GM12872 (cell line): ENCODE data around the gene ZFAND2A.

ENCODE experiments used
- TF ChIP-seq, protein P1 (sequence below): IDR thresholded peaks from 3 replicates; pipeline ENCODE4 v1.5.1; 2011; ENCODE audit warnings: low read depth, mild to moderate bottlenecking, low read length, moderate library complexity; ENCODE audit not compliant: insufficient read depth

The ZFAND2A gene

DNA sequence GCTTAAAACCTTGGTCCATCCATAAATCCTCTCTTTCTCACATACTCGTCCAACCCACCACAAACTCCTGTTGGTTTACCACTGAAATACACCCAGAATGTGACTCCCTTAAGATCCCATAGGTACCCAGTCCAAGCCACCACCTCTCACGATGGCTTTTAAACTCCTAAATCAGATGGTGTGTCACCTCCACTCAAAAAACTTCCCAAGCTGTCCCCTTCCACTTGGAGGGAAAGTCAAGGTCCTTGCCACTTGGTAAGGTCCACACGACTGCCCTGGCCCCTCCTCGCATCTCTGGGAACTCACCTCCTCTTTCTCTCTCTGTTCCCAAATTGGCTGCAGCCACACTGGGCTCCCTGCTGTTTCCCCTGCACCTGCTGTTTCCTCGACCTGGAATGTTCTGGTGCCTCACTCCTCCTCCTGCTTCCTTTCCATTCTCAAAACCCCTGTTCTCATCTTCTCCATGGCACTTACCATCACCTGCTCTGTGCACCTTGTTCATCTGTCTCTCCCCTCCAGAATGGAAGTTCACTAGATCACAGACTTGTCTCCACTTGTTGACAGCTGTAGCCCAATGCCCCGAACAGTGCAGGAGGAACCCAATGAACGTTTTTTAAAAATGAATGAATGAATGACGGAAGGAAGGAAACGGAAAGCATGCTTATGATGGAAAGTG is 23.0 kb downstream of the ZFAND2A start:
- TF ChIP-seq, protein P1, sequence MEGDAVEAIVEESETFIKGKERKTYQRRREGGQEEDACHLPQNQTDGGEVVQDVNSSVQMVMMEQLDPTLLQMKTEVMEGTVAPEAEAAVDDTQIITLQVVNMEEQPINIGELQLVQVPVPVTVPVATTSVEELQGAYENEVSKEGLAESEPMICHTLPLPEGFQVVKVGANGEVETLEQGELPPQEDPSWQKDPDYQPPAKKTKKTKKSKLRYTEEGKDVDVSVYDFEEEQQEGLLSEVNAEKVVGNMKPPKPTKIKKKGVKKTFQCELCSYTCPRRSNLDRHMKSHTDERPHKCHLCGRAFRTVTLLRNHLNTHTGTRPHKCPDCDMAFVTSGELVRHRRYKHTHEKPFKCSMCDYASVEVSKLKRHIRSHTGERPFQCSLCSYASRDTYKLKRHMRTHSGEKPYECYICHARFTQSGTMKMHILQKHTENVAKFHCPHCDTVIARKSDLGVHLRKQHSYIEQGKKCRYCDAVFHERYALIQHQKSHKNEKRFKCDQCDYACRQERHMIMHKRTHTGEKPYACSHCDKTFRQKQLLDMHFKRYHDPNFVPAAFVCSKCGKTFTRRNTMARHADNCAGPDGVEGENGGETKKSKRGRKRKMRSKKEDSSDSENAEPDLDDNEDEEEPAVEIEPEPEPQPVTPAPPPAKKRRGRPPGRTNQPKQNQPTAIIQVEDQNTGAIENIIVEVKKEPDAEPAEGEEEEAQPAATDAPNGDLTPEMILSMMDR: no peak

DNA sequence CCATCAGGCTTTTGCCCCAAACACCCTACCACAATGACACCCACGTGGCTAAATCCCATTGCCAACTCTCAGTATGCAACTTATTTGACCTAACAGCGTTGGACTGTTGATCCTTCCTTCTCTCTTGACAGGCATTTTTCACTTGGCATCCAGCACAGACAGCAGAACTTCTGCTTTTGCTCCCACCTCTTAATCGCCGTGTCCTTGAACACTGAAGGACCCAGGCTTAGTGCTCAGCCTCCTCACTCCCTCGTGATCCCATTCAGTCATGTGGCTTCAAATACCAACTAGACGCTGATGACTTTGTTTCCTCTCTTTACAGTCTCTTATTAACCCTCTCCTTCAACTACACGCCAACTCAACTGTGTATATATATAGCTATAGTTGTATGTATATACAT is 25.0 kb downstream of the ZFAND2A start:
- TF ChIP-seq, protein P1: no peak

DNA sequence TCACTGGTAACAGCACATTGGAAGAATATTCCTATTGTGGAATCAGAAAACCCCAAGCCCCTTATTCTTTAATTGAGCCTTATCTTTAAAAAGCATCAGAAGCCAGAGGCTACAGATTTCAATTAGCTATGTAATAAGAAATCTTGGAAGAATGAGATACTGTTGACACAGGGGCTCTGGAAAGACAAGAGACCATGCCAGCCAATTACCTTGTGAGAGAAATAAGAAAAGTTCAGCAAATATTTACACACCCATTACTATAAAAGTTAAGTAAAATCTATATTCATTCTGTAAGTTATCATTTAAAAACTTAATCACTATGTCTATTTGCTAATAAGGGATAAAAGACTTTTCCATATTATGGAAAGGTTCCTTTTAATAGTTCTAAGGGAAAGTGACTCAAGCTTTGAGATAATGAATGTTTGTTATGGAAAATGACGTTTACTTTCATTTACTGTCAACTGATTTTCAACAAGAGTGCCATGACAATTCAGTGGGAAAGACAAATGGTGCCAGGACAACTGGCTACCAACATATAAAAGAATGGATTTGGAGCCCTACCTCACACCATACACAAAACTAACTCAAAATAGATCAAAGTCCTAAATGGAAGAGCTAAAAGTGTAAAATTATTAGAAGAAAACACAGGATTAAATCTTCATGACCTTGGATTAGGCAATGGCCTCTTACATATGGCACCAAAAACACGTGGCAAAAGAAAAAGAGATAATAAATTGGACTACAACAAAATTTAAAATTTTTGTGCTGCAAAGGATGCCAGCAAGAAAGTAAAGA is 28.3 kb downstream of the ZFAND2A start:
- TF ChIP-seq, protein P1: no peak

DNA sequence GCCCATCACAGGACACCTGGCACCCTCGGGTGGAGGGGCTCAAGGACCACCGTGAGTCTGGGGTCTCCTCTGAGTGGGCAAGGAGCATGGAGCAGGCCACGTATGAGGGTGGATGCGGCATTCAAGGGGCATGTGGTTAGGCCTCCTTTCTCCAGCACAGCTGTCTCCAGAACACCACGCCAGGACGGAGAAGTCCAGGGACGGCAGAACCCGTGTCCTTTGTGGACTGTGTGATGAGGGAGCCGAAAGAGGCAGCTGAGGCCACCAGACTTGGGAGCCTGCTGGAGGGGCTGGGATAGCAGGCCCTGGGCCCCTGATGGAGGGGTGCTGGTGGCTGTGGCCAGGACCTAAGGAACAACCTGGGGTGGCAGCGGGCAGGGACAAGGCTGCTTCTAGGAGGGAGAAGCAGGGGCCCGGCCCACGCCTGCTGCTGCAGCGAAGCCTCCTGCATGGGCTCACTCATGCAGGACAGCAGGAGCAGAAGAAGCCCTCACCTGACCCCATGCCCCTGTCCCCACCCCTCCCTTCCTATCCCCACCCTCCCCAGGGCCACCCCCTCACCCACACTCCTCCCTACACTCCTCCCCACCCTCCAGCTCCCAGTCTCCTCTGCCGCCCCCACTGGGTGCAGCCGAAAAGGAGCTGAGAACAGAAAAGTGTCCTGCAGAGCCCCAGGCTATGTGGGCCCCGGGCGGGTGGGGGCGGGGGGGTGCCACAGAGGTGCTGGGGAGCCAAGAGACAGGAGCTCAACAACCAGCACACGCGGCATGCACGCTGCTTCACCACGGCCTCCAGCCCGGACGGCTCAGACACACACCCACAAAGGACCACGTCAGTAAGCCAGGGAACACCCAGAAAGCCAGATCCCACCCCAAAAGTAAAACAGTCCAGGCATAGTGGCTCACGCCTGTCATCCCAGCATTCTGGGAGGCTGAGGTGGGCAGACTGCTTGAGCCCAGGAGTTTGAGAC is 29.7 kb downstream of the ZFAND2A start:
- TF ChIP-seq, protein P1: no peak

DNA sequence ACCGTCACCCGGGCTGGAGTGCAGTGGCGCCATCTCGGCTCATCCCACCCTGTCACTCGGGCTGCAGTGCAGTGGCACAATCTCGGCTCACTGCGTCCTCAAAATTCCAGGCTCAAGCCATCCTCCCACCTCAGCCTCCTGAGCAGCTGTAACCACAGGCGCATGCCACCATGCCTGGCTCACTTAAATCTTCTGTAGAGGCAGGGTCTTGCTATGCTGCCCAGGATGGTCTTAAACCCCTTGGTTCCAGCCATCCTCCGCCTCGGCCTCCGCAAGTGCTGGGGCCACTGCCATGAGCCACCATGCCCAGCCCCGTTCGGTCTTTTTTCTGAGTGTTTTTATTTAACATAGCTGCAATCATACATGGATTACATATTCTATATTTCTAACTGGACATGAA is 30.6 kb downstream of the ZFAND2A start:
- TF ChIP-seq, protein P1: no peak

DNA sequence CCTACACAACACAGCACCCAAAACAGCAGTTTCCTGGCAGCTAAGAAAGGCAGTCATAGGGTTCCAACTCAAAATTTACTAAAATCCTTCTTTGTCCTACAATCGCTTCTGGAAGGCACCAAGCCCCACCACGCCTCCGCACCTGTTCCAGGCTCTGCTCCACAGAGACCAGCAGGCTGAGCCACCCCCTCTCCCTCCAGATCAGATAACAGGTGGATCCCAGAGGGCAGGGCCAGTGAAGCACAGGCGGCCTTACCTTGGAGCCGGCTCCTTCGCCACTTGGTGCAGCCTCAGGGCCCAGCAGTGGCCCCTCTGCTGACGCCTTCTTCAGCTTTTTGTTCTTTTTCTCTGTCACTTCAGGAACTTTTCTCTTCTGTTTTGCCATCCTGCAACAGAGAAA is 33.0 kb downstream of the ZFAND2A start:
- TF ChIP-seq, protein P1: no peak

DNA sequence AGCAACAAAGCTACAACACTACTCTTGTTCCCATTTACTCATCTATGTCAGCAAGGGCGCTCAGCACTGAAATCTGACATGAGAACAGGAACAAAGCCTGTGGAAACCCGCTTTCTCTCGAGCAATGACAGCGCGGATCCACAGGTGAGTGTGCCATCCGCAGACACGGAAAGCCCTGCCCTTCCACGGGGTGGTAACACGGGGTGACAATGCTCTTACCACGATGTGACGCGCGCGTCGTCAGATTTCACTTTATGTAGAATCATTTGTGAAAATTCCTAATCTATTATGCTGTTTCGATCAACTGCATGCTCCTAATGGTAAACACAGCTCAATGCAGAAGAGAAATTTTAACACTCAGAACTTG is 34.4 kb downstream of the ZFAND2A start:
- TF ChIP-seq, protein P1: no peak
